Right lung (tissue), 5 donors: Measurements from ENCODE around the gene MYOM1. TPM values are rescaled to one million over a fixed set of nuclear protein-coding genes. Genes with fewer than 3 reads are reported as not detected.
A peak's percentile ranks its signal among the peaks of the same experiment; 100 is the strongest.

ENCODE experiments used
- DNase-seq, 2 donors: peaks; one replicate each; pipeline ENCODE4 v3.0.0-alpha.2; 2013
- polyA plus RNA-seq, 5 donors: library from polyadenylated mRNA; unstranded; fragments of 120-200 nt; gene quantifications; one replicate each; pipeline versions ENCODE4 v1.2.1 to v1.2.3, GENCODE V29; 2013; ENCODE audit warnings: inconsistent platforms in 1 of 5, low replicate concordance in 1 of 5; ENCODE audit not compliant: insufficient read length in 5 of 5, insufficient read depth in 1 of 5

Gene MYOM1
- polyA plus RNA-seq, 5 donors: 2.6 to 29.9 (median 4.0) TPM

- no peak for DNase-seq
Measured at GRCh38 chr18:3152294-3152693, 67.5 kb downstream of the MYOM1 start.

- no peak for DNase-seq
Measured at GRCh38 chr18:3151399-3152264, 68.1 kb downstream of the MYOM1 start.

GRCh38 chr18:3150688-3151087, 69.1 kb downstream of the MYOM1 start:
- DNase-seq: no peak

GRCh38 chr18:3150274-3150673, 69.5 kb downstream of the MYOM1 start:
- no peak for DNase-seq

- no peak for DNase-seq
Measured at GRCh38 chr18:3148930-3149535, 70.7 kb downstream of the MYOM1 start.

GRCh38 chr18:3147935-3148554, 71.7 kb downstream of the MYOM1 start:
- DNase-seq: no peak

GRCh38 chr18:3140986-3141639, 78.7 kb downstream of the MYOM1 start:
- DNase-seq: no peak

GRCh38 chr18:3140342-3140741, 79.4 kb downstream of the MYOM1 start:
- DNase-seq: no peak

- DNase-seq: no peak
Measured at GRCh38 chr18:3139406-3139805, 80.4 kb downstream of the MYOM1 start.

- DNase-seq: no peak
Measured at GRCh38 chr18:3138274-3138975, 81.3 kb downstream of the MYOM1 start.

GRCh38 chr18:3135536-3135935, 84.2 kb downstream of the MYOM1 start:
- no peak for DNase-seq

- no peak for DNase-seq
Measured at GRCh38 chr18:3132700-3133099, 87.1 kb downstream of the MYOM1 start.

- no peak for DNase-seq
Measured at GRCh38 chr18:3130344-3130743, 89.4 kb downstream of the MYOM1 start.

GRCh38 chr18:3129053-3129864, 90.5 kb downstream of the MYOM1 start:
- peak; percentile 67 to 79 for DNase-seq

- DNase-seq: no peak
Measured at GRCh38 chr18:3126457-3127097, 93.2 kb downstream of the MYOM1 start.

- no peak for DNase-seq
Measured at GRCh38 chr18:3124822-3125221, 94.9 kb downstream of the MYOM1 start.

- DNase-seq: no peak
Measured at GRCh38 chr18:3122851-3123250, 96.9 kb downstream of the MYOM1 start.

GRCh38 chr18:3121259-3121658, 98.5 kb downstream of the MYOM1 start:
- DNase-seq: no peak

GRCh38 chr18:3120356-3120755, 99.4 kb downstream of the MYOM1 start:
- DNase-seq: no peak
